HG02840 (cell line): ENCODE data around the gene MFAP4.
A peak's percentile ranks its signal among the peaks of the same experiment; 100 is the strongest.

Experiments used
- ATAC-seq: cut with Tn5 transposase; IDR thresholded peaks from one replicate; pipeline ENCODE4 v1.9.1; 2021; ENCODE audit warnings: mild to moderate bottlenecking, moderate library complexity, moderate number of reproducible peaks; ENCODE audit not compliant: unreplicated experiment, low FRiP score

Gene MFAP4

DNA sequence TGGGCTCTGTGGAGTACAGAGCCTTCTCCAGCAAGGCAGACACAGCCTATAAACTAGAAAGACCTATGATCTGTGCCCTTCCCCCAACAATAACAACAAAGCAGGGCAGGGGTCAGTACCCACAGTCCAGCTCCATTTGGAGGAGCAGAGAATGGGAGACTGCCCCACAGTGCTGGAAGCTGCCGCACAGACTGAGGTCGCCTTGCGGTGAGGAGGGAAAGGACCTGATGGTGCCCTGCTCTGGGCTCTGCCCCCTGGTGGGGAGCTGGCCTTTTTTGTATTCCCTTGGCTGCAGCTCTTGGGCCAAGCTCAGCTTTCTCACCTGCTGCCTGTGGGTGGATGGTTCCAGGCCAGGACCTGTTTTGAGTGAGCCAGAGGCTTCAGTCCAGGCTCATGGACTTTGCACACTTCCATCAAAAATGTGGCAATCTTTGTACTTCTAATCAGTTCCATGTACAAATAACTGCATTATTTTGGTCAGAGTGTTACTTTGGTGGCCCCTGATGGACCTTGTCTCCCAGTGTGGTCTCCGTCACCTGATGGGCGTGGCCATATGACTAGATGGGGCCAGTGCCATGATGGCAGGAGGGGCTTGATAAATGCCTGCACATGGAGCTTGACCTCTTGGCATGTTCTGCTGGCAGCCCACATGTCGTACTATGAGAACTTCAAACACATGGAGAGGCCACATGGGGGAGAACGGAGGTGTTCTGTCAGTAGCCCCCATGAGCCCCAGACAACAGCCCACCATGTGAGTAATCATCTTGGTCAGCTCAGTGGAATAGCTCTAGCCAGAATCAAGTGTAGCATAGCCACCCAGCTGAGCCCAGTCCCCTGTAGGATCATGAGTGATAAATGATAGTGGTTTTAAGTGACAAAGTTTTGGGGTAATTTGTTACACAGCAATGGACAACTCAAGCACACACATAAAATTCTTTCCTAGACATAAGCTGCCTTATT, 48.7 kb downstream of the MFAP4 start:
- ATAC-seq, result peak; percentile 58

DNA sequence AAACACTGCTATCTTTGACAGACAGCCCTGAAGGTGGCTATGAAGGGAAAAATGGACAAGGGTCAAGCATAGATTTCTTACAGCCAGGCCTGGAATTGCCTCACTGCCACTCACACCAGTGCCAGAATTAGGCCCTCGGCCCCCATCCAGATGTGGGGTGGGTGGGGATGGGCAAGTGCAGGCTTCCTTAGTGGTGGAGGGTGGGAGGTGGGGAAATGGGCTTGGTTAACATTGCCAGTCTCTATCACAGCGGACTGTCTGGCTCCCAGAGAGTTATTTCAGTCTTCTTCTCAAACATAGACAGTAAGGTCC, 49.3 kb downstream of the MFAP4 start:
- no peak for ATAC-seq

DNA sequence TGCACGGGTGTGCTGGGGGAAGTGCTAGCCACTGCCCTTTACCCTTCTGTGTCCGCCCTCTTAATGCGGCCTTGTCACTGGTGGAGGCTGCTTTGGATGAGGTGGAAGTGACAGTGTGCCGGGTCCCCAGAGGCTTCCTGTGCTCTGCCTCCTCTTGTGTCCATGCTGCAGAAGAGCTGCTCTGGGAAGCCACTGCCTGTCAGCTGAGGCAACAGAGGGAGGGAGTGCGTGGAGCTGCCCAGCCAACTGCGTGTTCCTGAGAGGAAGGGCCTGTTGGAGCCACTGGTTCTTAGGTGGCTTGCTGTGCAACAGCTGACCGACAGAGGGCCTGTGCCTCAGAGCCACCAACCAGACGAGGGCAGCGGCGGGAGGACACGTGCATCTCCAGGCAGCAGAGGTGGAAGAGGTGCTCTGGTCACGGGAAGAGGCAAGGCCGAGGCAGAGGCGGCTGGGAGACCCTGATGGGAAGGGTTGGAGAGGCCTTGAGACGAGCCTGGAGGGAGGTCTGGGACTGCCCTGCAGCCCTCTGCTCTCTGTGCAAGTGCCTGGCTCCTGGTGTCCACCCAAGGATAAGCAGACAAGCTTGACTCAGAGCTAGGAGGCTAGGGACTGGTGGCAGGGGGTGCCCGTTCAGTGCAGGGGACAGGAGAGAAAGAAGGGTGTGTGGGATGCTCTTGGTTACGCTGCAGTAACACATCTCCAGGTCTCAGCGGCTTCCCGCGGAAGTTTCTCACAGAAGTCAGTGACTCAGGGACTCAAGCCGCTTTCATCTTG, 49.9 kb downstream of the MFAP4 start:
- no peak for ATAC-seq

DNA sequence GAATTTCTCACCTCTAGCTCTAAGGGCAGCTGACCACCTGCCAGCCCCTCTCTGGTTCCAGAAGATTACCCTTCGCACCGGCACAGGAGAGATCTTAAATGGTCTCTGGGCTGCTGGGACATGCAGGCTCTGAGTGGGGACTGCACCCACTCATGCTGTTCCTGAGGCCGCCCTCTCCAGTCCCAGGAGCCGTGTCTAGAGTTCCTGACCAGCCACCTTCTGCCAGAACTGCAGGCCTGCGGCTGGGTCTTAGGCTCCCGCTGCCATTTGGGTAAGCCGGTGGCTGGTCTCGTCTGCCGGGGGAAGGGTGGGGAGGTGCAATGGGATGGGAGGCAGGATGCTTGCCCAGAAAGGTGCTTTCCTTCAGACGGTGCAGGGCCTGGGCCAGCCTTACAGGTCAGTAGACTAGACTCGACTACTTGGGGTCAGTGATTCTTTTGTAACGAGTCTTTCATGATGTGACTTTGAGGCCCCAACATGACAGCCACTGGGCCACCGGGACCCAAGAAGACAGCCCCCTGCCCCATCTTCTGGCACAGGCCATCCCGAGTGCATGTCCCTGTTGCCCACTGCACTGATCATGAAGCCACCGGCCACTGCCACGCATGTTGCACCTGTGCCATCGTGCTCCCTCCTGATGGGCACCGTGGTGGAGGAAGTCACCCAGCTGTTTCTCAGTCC, 50.9 kb downstream of the MFAP4 start:
- ATAC-seq, result no peak

DNA sequence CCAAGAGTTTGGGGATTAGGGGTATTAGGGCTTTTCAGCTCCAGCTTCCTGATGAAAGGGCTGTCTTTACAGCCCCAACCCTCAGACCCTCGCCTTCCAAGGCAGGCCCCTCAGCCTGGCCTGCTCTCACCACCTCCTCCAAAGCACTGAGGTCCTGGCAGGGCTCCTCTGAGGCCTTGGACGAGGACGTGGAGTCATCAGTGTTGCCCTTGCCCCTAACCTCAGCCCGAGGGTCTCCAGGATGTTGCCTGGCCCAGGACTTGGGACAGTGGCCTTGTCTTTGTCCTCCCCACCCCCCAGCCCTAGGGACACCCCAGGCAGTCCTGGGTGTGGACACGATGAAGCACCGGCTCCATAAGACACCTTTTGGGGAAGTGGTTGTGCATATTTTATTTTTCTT, 52.7 kb downstream of the MFAP4 start:
- ATAC-seq, result no peak

DNA sequence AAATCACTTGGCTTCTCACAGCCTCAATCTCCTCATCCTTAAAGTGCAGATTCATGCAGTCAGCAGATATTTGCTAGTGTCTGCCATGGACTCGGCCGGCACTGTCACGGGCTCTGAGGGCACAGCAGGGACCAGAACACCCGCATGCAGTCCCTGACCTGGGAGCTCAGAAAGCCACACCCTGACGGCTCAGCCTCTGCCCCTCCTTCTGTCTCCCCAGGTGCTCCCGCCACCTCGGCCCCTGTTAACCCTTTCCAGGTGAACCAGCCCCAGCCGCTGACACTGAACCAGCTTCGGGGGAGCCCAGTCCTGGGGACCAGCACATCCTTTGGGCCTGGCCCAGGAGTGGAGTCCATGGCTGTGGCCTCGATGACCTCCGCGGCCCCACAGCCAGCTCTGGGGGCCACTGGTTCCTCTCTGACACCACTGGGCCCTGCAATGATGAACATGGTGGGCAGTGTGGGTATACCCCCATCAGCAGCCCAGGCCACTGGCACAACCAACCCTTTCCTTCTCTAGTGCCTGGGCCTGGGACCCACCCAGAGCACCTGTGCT, 53.2 kb downstream of the MFAP4 start:
- ATAC-seq, result no peak
